GM21723 (cell line): ENCODE data around the gene CD3G.
"Not testable (repeated sequence)": the region's sequence is repeated elsewhere in the genome, so short reads cannot be mapped to it uniquely, and the experiment has no call there.

Experiments used
- ATAC-seq: cut with Tn5 transposase; IDR thresholded peaks from one replicate; pipeline ENCODE4 v1.9.1; 2021; ENCODE audit warnings: mild to moderate bottlenecking, moderate library complexity; ENCODE audit not compliant: unreplicated experiment

Gene CD3G

DNA sequence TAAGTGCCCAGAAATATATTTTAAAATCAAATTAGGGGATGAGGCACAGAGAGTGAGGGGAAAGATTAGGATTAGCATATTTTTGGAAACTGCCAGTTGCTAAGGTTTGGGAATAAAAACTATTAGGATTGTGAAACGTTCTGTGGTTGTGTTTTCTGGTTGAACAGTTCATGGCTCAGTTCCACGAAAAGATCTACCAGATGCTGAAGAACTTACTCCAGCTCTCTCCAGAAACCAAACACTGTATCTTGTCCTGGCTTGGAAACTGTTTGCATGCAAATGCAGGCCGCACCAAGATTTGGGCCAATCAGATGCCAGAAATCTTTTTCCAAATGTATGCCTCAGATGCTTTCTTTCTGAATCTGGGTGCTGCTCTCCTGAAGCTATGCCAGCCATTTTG is 30.6 kb downstream of the CD3G start:
- ATAC-seq, result no peak

DNA sequence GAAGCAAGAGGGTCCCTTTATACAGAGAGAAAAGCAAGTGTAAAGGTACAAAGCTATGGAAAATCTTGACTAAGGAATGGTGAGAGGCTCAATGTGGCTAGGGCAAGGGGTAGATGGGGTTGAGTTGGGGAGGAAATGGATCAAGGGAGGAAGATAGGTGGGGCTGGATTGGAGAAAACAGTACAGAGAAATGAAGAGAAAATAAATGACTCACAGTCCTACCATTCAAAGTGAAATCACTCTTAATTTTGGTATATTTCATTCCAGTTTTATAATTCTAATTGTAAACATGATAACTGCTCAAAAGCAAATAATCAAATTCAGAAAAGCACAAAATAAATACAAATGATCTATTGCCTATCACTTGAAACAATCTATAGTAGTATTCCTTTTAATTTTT is 31.8 kb downstream of the CD3G start:
- no peak for ATAC-seq

DNA sequence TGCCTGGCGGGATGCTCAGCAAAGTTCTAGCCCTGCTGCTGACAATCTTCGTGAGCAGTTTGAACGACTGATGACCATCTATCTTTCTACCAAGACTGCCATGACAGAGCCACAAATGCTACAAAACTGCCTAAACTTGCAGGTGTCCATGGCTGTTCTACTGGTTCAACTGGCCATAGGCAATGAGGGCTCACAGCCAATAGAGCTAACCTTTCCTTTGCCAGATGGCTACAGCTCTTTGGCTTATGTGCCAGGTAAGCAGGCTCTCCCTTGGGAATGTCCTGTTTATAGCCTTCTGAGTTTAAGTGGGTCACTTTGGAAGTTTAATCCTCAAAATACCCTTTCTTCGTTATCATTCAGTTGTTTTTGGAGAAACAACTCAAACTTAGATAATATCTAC is 35.4 kb downstream of the CD3G start:
- ATAC-seq, result no peak

- ATAC-seq, result no peak
Observed at GRCh38 chr11:118380571-118380970, 36.4 kb downstream of the CD3G start.

DNA sequence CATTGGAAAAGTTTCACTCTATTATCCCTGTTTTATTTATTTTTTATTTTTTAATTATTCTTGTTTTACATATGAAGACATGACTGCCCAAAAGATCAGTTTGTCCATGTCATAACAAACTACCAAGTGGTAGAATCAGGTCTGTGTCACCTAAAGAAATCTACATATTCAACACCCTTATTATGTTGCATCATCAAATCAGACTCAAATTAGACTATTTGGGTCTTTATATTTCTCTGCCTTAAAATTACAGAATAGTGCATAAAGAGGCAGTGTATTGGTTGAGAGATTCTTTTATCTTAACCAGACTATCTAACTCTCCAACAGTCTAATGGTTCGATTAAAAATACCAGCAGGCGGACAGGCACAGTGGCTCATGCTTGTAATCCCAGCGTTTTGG is 38.8 kb downstream of the CD3G start:
- no peak for ATAC-seq

GRCh38 chr11:118383657-118384056 is 39.5 kb downstream of the CD3G start:
- no peak for ATAC-seq

GRCh38 chr11:118396097-118396501 is 52.0 kb downstream of the CD3G start:
- ATAC-seq, result no peak

GRCh38 chr11:118397448-118397847 is 53.3 kb downstream of the CD3G start:
- no peak for ATAC-seq

DNA sequence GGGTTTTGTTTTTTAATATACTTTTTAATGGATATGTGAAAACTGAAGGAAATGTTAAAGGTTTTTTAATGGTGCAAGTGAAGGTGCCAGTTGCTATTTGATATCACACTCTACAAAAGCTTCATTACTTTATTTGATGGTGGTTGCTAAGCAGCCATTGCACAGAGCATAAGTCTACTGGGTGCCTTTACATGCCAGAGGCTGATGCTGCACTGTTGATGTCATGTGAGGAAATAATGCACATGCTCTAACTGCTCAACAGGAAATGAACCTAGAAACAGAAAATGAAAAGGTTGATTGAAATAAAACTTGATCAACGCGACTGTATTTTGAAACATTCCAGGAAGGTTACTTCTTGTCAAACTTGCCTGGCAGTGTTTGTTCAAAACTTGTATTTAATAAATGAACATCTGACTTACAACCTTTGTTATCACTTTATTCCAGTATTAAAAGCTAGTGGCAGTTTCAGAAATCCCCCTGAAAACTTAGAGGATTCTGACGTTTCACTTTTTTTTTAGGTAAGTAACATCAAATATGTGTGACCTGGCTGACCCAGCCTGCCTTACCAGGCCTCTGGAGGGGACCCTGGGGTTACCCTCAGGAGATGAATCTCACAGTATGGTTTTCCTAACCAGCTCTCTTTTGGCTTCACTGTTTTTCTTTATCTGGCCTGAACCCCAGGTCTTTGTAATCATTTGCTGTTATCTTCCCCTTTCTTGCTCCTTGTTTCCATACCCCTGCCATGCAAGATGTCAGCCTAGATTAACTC is 54.8 kb downstream of the CD3G start:
- no peak for ATAC-seq

DNA sequence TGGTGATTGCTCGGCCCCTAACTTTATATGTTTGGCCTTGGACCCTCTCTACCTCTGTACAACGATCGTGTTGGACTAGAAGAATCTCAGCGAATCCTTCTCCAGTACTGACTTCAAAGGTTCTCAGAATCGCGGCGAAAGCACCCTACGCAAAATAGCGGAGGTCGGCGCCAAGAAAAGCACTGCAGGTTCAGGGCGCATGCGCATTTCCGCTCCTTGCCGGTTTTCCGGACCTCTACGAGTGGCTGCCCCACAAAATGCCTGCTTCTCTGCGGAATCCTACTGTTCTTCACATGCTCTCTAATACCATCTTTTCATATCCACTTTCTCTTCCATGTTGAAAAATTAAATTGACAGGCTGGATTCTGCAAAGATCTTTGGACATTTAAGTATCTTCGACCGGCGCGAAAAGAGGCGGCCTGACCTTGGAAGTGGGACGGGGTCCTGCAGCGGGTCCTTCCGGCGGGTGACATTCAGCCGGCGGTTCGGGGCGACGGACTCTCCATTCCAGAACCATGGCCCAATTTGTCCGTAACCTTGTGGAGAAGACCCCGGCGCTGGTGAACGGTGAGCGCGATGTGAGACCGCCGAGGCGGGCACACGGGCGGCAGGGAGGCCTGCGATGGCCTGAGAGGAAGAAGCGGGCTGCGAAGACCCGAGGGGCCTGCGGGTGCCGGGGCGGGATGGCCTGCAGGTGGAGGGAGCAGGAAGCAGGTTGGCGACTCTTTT is 57.2 kb downstream of the CD3G start, which contains the start of gene ATP5MG:
Gene ATP5MG (plus strand): TSS at position 456 of the 729 bp plus-strand sequence. CDS start 60 bp downstream, at position 516.
- peak; percentile 61 for ATAC-seq

DNA sequence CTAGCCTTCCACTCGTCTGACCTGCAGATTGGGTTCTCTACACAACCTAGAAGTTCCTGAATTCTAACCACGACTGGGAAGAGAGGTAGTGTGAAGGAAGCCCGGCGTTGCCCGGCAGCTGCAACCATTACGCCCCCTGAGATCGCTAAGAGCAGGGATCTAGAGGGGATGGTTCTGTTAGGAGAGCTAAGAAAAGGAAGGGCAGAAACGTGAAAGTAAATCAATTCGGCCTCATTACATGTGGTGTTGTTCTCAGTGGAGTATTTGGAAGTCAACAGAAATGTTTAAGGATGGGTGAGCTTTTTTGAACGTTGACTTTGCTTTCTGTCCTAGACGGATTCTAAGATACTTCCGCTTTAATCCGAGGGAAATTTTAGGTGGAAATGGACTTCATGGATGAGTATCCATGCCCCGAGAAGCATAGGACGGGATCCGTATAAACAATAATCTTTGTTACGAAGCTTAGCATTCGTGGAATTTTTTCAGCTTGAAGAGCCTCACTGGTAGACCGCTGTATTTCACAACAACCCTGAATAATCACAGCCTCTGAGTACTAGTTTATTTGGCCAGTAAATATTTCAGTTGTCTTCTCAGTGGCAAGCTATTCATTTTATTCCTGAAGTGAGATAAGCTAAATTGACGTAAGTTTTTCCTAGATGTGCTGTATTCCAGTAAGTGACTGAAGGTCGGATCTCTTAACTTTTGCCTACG is 57.9 kb downstream of the CD3G start:
- peak; percentile 11 for ATAC-seq

DNA sequence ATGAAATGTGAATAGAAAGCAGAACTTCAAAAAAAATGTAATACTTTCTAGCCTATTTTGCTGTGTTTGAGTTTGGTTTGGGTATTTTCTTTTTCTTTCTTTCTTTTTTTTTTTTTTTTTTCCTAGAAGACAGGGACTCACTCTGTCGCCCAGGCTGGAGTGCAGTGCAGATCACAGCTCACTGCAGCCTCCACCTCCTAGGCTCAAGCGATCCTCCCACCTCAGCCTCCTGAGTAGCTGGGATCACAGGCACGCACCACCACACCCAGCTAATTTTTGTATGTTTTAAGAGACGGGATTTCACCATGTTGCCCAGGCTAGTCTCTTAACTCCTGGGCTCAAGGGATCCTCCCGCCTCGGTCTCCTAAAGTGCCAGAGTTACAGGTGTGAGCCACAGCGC is 58.5 kb downstream of the CD3G start:
- ATAC-seq, result not testable (repeated sequence)
